Myocyte (in vitro differentiated cells): ENCODE results near the gene FGF11. TPM values are rescaled to one million over a fixed set of nuclear protein-coding genes. Genes with fewer than 3 reads are reported as not detected.

Experiments used
- DNase-seq: peaks from one replicate; pipeline ENCODE4 v3.0.0-alpha.2; 2012; ENCODE audit warnings: low read depth
- total RNA-seq: library from RNA; depleted of rRNA; stranded (reverse); fragments of >200 nt; gene quantifications from 2 replicates; pipeline ENCODE4 v1.2.3, GENCODE V29; 2014

The FGF11 gene
- total RNA-seq, 1 donor from 2014 or later, result 41.7 TPM

DNA sequence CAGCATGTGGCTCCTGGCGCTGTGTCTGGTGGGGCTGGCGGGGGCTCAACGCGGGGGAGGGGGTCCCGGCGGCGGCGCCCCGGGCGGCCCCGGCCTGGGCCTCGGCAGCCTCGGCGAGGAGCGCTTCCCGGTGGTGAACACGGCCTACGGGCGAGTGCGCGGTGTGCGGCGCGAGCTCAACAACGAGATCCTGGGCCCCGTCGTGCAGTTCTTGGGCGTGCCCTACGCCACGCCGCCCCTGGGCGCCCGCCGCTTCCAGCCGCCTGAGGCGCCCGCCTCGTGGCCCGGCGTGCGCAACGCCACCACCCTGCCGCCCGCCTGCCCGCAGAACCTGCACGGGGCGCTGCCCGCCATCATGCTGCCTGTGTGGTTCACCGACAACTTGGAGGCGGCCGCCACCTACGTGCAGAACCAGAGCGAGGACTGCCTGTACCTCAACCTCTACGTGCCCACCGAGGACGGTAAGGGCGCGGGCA lies 31.0 kb upstream of the FGF11 start:
- DNase-seq, result no peak

DNA sequence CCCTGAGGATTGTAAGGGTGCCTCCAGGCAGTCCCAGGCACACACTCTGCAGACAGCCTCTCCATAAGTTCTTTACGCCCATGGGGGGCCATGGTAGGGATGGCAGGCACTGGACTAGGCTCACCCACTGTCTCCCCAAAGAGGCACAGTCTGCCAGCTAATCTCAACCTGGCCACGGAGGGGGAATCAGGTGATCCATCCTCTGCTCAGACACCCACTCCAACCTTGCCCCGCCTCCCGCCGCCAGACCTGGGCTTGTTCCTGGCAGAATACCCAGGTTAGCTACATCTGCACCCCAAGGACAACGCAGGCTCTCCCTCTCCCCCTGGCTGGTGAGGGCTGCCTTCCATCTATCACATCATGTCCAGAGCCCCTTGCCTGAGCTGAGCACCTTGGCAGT lies 30.4 kb upstream of the FGF11 start:
- no peak for DNase-seq

DNA sequence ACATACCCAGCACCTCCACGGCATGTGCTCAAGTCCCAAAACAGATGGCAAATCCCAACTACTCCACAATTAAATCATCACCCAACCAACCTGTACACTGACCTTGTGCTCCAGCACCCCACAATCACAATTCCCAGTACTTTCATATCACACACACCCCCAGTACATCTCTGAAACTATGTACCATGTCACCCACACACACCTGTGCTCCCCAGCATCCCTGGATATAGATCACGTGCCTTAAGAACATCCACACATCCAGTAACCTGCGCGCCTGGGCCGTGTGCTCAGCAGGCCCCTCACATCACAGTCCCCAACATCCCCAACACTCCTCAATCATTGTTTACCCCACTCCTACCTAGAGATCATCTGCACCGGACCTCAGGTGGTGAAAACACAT lies 29.6 kb upstream of the FGF11 start:
- DNase-seq, result no peak

DNA sequence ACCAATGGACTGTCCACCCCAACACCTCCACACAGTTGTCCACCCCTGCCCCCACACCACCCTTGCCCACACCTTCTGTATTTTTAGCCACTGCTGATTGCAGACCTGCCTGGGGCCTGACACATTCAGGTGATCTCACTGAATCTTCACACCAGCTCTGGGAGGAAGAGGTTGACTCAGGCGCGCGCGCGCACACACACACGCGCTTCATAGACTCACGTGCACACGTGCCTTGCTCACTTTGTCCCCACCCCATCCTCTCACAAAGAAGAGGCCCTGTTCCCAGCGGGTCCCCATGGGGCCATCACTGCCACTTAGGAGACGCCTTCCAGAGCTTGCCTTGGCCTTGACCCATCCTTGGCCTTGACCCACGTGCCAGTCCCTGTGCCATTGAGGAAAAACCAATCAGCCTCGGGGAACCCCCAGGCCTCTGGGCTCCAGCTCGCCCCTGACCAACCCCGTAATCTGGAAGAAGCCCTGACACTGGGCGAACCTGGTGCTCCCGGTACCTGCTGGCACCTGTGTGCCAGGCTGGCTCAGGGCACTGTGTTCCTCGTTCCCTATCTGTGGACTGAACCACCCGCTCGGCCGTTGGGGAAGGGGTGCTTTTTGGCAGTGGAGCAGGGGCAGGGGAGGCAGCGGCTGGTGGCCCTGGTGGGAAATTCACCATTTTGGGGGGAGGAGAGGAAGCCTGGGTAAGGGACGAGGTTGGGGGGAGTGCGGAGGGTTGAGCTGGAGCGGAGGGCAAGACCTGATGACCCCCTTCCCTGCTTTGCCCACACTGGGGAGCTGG lies 28.5 kb upstream of the FGF11 start:
- DNase-seq, result no peak

DNA sequence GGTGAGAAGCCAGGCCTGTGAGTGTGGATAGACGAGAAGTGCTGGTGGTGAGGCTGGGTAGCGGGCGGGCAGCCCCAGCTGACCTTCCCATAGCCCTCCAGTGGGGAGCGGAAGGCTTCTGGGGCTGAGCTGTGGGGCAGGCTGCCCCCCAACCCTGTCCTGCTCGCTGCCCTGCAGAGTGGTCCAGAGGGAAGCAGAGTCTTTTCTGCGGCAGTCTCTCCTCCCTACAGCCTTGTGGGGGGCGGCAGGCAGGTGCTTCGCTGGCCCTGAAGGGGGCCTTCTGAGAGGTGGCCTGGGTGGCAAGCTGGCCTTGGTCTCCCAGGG lies 27.9 kb upstream of the FGF11 start:
- no peak for DNase-seq

DNA sequence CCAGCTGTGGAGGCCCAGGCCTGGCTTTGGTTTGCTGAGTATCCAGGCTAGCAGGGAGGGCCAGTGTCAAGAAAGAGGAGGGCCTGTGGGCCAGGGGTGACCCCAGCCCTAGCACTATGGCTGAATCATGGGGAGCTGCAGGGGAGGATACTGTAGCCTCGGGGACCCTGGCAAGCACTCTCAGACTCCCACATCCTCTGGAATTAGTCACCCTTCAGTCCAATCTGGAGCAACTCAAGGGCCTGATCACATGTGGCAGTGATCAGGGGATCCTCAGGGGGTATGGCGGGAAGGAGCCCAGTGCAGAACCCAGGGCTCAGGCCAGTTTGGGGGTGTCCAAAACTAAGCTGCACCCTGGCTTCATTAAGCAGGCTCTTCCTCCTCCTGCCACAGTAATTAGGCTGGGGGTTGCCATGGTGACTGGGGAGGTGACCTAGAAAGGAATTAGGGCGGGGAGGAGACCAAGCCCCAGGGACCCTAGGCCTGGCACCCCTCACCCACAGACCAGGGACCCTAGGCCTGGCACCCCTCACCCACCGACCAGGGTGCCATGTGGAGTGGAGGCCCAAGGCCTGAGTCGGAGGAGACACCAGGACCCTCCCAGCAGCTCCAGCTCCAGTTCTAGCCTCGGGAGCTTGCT lies 25.8 kb upstream of the FGF11 start:
- no peak for DNase-seq

DNA sequence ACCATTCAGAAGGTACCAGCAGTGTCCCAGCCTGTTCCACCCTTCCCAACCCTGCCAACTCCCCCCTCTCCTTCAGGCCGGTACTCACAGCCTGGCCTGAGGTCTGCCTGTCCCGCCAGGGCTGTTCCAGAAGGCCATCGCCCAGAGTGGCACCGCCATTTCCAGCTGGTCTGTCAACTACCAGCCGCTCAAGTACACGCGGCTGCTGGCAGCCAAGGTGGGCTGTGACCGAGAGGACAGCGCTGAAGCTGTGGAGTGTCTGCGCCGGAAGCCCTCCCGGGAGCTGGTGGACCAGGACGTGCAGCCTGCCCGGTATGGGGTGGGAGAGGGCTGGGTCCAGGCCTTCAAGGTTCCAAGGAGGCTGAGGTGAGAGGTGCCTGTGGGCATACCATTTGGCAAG lies 24.5 kb upstream of the FGF11 start:
- DNase-seq, result no peak

DNA sequence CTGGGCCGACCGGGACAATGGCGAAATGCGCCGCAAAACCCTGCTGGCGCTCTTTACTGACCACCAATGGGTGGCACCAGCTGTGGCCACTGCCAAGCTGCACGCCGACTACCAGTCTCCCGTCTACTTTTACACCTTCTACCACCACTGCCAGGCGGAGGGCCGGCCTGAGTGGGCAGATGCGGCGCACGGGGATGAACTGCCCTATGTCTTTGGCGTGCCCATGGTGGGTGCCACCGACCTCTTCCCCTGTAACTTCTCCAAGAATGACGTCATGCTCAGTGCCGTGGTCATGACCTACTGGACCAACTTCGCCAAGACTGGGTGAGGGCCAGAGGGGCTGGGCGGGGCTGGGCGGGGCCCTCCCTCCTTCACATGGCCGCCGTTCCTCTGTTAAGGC lies 23.5 kb upstream of the FGF11 start:
- no peak for DNase-seq

DNA sequence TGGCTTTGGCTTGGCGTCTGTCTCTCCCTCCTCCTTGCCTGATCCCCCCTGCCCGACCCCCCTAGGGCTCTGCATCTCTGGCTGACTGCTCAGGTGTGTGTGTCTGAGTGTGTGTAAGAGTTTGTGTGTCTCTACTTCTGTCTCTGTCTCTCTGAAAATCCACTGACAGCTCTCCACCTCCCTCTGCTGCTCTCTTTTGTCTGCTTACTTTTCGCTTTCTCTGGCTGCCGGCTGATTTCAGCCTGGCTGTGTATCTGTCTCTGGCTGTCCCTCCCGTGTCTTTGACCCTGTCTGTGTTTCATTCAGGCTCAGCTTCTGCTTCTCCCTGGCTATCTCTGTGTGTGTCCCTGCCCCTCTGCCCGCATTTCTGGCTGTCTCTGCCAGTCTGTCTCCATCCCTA lies 23.0 kb upstream of the FGF11 start:
- no peak for DNase-seq

DNA sequence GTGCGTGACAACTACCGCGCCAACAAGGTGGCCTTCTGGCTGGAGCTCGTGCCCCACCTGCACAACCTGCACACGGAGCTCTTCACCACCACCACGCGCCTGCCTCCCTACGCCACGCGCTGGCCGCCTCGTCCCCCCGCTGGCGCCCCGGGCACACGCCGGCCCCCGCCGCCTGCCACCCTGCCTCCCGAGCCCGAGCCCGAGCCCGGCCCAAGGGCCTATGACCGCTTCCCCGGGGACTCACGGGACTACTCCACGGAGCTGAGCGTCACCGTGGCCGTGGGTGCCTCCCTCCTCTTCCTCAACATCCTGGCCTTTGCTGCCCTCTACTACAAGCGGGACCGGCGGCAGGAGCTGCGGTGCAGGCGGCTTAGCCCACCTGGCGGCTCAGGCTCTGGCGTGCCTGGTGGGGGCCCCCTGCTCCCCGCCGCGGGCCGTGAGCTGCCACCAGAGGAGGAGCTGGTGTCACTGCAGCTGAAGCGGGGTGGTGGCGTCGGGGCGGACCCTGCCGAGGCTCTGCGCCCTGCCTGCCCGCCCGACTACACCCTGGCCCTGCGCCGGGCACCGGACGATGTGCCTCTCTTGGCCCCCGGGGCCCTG lies 22.2 kb upstream of the FGF11 start:
- DNase-seq, result no peak

DNA sequence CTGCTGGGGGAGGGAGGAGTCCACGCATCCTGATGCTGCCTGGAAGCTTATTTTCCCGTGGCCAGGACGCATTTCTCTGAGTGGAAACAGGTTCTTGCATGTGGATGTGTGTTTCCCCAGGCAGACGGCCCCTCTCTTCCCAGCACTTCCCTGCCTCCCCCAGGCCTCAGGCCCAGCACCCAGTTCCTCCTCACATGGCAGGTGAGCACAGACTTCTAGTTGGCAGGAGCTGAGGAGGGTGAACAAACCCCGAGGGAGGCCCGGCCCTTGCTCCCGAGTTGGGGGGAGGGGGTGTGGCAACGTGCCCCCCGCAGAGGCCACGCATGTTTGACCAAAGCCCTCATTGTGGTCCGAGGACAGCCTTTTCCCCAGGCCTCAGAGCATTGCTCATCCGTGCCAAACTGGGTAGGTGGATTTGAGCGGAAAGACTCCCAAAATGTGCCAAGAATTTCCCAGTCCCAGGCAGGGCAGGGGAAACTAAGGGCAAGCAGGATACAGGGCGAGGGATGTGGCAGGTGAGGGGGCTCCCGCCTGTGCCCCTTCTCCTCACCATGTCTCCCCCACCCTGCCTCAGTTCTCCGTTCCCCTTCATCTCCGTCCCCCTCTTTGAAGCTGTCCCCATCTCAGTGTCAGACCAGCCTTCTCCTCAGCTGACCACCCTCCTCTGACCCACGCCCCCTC lies 20.7 kb upstream of the FGF11 start:
- DNase-seq, result no peak

DNA sequence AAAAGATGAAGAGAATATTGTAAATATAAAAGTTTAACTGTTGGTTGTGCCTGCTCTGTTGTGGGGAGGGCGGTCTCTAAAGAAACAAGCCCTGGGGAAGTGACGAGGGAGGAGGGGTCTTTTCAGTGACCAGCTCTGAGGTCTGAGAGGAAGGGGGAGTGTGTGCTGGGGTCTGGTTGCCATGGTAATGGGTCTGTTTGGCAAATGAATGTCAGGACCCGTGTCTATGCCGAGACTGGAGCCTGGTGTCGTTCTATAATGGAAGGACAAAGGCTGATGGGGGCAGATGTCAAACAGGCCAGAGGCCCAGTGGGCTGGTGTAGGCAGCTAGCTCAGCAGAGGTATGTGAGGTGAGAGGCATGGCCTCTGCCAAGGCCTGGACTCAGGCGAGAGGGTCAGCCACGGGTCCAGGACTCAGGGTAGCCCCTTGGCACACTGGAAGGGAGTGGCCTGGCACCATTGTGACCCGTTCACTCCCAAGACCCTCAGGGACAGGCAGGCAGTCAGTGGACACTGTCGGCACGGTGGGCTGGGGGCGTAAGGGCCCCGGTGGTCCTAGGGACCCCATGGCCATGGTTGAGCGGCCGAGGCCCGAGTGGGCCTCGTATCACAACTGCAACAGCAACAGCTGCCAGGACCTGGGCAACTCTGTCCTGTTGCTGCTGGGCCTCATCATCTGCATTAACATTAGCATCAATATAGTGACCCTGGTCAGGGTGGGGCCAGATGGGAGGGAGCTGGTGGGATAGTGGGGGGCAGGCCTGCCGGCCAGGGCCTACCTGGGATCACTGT lies 19.3 kb upstream of the FGF11 start, which contains the start of gene SPEM1:
Gene SPEM1 (plus strand): TSS at position 506 of the 792 bp plus-strand sequence. CDS start 61 bp downstream, at position 567.
- no peak for DNase-seq

DNA sequence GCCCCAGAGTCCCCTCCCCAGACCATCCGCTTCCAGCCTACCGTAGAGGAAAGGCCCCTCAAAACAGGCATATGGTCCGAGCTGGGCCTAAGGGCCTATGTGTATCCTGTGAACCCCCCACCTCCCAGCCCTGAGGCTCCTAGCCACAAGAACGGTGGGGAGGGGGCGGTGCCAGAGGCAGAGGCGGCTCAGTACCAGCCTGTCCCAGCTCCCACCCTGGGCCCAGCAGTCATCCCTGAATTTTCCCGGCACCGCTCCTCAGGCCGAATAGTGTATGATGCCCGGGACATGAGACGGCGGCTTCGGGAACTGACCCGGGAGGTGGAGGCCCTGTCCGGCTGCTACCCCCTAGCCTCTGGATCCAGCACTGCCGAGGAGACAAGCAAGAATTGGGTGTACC lies 18.1 kb upstream of the FGF11 start:
- no peak for DNase-seq

DNA sequence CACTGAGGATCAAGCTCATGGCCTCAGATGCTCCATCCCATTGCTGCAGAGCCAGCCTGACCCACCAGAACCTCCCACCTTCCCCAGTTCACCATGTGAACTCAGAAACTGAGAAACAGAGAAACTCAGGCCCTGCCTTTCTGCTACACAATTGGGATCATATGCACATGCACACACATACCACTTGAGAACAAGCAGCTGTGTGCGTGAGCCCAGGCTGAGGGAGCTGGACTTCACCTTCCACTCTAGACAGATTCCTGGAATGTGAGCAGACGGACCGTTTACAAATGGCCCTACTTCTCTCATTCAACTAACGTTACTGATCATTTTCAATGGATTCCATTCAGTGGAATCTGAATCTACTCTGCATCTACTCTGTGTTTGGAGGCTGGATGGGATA lies 15.6 kb upstream of the FGF11 start:
- DNase-seq, result no peak

DNA sequence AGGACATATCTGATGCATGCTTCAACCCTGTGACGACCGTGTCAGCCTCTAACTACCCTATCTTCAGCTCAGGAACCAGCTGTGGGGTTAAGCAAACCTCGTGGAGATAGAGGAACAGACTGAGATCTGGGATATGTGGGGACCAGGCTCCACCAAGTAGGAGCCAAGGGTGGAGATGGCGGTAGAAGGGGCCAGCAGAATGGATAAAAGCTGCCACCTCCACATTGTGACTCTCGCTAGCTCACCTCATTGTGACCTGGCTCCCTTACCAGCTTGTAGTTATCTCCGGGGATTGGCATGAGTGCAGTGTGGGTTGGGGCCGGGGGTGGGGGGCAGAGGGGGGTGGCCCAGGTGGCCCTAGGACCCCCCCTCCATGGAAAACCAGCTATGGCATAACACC lies 14.0 kb upstream of the FGF11 start, which contains the start of gene SPEM2:
Gene SPEM2 (plus strand): TSS at position 301 of the 400 bp plus-strand sequence. CDS start 73 bp downstream, at position 374.
- no peak for DNase-seq

DNA sequence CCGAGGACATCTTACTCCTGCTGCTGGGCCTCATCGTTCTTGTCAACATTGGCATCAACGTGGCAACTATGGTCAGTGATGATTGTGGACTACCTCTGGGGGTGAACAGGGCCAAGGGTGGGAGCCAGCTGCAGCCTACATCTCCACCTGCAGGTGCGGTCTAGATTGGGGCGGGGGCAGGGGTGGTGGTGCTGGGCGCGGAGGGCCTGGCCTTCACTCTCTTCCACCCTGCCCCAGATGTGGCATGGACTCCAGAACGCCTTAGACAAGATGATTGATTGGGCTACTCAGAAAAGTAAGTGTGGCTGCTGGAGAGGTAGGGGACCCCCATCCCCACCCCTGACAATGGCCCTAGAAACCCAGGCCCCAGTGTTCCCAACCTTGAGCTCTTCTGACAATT lies 13.6 kb upstream of the FGF11 start:
- no peak for DNase-seq

DNA sequence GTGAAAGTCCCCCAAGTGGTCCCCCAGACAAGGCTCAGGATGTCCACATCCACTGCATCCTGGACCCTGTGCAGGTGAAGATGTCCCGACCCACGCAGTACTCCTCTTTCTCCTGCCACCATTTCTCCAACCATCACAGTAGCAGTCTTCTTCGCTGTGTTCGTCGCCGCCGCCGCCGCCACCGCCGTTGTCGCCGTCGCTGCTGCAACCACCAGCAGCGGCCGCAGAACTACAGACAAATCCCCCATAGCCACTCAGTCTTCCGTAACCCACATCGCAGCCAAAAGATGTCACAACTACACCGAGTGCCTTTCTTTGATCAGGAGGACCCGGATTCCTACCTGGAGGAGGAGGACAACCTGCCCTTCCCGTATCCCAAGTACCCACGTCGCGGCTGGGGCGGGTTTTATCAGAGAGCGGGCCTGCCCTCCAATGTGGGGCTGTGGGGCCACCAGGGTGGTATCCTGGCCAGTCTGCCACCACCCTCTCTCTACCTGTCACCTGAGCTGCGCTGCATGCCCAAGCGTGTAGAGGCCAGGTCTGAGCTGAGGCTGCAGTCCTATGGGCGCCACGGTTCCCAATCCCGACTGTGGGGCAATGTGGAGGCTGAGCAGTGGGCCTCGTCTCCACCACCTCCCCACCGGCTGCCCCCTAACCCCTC lies 13.0 kb upstream of the FGF11 start:
- DNase-seq, result no peak

DNA sequence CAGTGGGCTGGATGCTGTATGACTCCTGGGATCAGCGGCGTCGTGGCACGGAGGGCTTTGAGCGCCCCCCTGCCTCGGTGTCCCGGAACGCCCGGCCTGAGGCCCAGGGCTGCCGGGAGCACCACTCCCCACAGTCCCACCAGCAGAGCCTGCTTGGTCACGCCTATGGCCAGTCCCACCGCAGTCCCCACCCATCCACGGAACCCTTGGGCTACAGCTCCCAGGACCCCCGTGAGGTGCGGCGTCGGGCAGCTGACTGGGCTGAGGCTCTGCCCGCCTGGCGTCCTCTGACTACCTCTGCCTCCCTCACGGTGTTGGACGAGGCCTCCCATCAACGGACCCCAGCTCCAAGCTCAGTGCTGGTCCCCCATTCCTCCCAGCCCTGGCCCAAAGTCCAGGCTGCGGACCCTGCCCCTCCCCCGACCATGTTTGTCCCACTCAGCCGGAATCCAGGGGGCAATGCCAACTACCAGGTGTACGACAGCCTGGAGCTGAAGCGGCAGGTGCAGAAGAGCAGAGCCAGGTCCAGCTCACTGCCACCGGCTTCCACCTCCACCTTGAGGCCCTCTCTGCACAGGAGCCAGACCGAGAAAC lies 12.3 kb upstream of the FGF11 start:
- DNase-seq, result no peak

DNA sequence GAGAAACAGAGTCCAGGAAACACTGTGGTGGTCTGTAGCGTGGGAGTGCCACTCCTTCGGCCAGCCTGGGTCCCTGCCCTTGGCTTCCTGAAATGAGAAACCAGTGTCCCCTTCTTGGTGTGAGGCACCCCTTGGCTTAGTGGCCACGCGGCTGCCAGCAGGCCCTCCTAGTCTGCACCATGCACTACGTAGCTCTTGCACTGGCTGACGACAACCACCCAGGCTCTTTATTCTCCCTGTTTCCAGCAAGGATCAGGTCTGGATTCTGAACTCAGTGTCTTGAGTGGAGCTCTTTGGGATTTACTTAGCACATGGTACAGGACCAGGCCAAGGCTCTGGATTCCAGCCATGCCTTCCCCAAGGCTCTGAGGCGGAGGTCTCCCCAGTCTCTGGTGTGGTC lies 11.8 kb upstream of the FGF11 start:
- no peak for DNase-seq

DNA sequence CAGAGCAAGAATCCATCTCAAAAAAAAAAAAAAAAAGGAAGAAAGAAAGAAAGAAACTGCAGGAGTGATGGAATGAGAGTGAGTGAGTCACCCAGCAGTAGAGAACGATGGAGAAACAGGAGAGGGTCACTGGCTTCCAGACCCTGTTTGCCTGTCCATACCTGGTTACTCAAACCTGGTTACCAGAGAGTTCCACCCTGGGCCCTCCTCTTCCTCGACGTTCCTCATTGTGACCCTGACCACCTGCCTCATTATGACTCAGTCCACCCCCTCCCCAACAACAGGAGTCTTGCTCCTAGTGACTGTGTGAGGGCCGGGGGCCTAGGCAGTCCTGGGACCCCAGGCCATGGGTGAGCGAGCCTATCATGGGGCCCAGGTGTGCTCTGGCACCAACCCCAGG lies 10.8 kb upstream of the FGF11 start, which contains the start of gene SPEM3:
Gene SPEM3 (plus strand): TSS at position 301 of the 400 bp plus-strand sequence. CDS start 46 bp downstream, at position 347.
- DNase-seq, result no peak
